OCI-LY3 (cell line): Measurements from ENCODE around the gene PCSK2.

Source experiments
- H2AFZ ChIP-seq: fragments of 200-600, 300-600 bp; shearing (Covaris generic); 2 replicates; pipeline ENCODE4 v1.6.0; 2014; ENCODE audit warnings: antibody characterized with exemption, low read depth, low read length
- H3K27ac ChIP-seq: fragments of 200-600, 300-600 bp; sonication (generic); 2 replicates; pipeline ENCODE4 v1.5.1; 2014; ENCODE audit warnings: mild to moderate bottlenecking, low read length, moderate library complexity, mixed read lengths
- H3K27me3 ChIP-seq: fragments of 200-600, 300-600 bp; sonication (generic); 2 replicates; pipeline ENCODE4 v1.6.1; 2014; ENCODE audit warnings: low read depth, low read length, mixed read lengths
- H3K36me3 ChIP-seq: fragments of 200-600, 300-600 bp; sonication (generic); replicated peaks from 2 replicates; pipeline ENCODE3; 2014; ENCODE audit warnings: low read depth, low read length, mixed read lengths
- H3K4me1 ChIP-seq: fragments of 300-600, 200-600 bp; sonication (generic); 2 replicates; pipeline ENCODE4 v1.6.1; 2014; ENCODE audit warnings: low read length, mixed read lengths
- H3K4me2 ChIP-seq: fragments of 200-600, 300-600 bp; sonication (generic); 2 replicates; pipeline ENCODE4 v1.6.1; 2014; ENCODE audit warnings: low read length, mixed read lengths
- H3K4me3 ChIP-seq: fragments of 300-600, 200-600 bp; sonication (generic); 2 replicates; pipeline ENCODE4 v1.5.1; 2014; ENCODE audit warnings: antibody characterized with exemption, mild to moderate bottlenecking, low read length, moderate library complexity
- H3K79me2 ChIP-seq: fragments of 300-600, 200-600 bp; shearing (Covaris generic); 2 replicates; pipeline ENCODE4 v1.6.1; 2014; ENCODE audit warnings: mild to moderate bottlenecking, low read length, mixed read lengths
- H3K9ac ChIP-seq: fragments of 300-600, 200-600 bp; shearing (Covaris generic); 2 replicates; pipeline ENCODE4 v1.6.0; 2014; ENCODE audit warnings: mild to moderate bottlenecking, low read length, moderate library complexity
- H3K9me3 ChIP-seq: fragments of 200-600, 300-600 bp; shearing (Covaris generic); 2 replicates; pipeline ENCODE4 v1.6.1; 2014; ENCODE audit warnings: low read length, mixed read lengths; ENCODE audit not compliant: insufficient read depth
- H4K20me1 ChIP-seq: fragments of 200-600, 300-600 bp; sonication (generic); 2 replicates; pipeline ENCODE4 v1.6.1; 2016; ENCODE audit warnings: low read length, mixed read lengths; ENCODE audit not compliant: insufficient read depth
- CTCF ChIP-seq: fragments of 200-600, 300-600 bp; sonication (generic); IDR thresholded peaks from 2 replicates; pipeline ENCODE4 v1.5.1; 2014; ENCODE audit warnings: antibody characterized with exemption, low read length, low read depth
- EZH2phosphoT487 ChIP-seq: fragments of 200-600 bp; shearing (Covaris generic); IDR thresholded peaks from 2 replicates; pipeline ENCODE4 v1.6.1; 2018; ENCODE audit warnings: antibody characterized with exemption, mixed run types, low read depth

Gene PCSK2

GRCh38 chr20:17438436-17439039 lies 211.7 kb downstream of the PCSK2 start:
- H4K20me1 ChIP-seq = no peaks in the 10 kb centered on the region
- H3K36me3 ChIP-seq = no peaks in the 10 kb centered on the region
- no peaks in the 10 kb centered on the region for H3K4me1 ChIP-seq
- H3K9me3 ChIP-seq = no peaks in the 10 kb centered on the region
- H3K9ac ChIP-seq = no peak overlapping the region
- no peak overlapping the region for H2AFZ ChIP-seq
- H3K4me3 ChIP-seq = no peak overlapping the region
- H3K79me2 ChIP-seq = no peaks in the 10 kb centered on the region
- peaks cover 49% of the 10 kb centered on the region for H3K27me3 ChIP-seq
- TF ChIP-seq CTCF = no peak
- no peak for TF ChIP-seq EZH2phosphoT487
- H3K27ac ChIP-seq = no peak overlapping the region
- no peak overlapping the region for H3K4me2 ChIP-seq

- no peak overlapping the region for H3K27ac ChIP-seq
- H3K4me2 ChIP-seq = no peak overlapping the region
- no peaks in the 10 kb centered on the region for H3K79me2 ChIP-seq
- H3K4me3 ChIP-seq = no peak overlapping the region
- no peaks in the 10 kb centered on the region for H3K9me3 ChIP-seq
- no peak for TF ChIP-seq CTCF
- no peak for TF ChIP-seq EZH2phosphoT487
- no peak overlapping the region for H3K9ac ChIP-seq
- H3K27me3 ChIP-seq = peaks cover 52% of the 10 kb centered on the region
- H3K4me1 ChIP-seq = no peaks in the 10 kb centered on the region
- H3K36me3 ChIP-seq = no peaks in the 10 kb centered on the region
- no peaks in the 10 kb centered on the region for H4K20me1 ChIP-seq
- no peak overlapping the region for H2AFZ ChIP-seq
Measured at GRCh38 chr20:17439616-17440296, 212.9 kb downstream of the PCSK2 start.

GRCh38 chr20:17441745-17442144 lies 214.9 kb downstream of the PCSK2 start:
- Histone ChIP-seq H3K9me3 (no peaks in the 10 kb centered on the region), H3K79me2 (no peaks in the 10 kb centered on the region), H3K27ac (no peak overlapping the region), H3K4me3 (no peak overlapping the region), H3K27me3 (peaks cover 62% of the 10 kb centered on the region), H3K4me1 (no peaks in the 10 kb centered on the region), H2AFZ (no peak overlapping the region), H3K36me3 (no peaks in the 10 kb centered on the region), H3K4me2 (no peak overlapping the region), H4K20me1 (no peaks in the 10 kb centered on the region), H3K9ac (no peak overlapping the region)
- TF ChIP-seq EZH2phosphoT487 (no peak), CTCF (no peak)

- H3K4me1 ChIP-seq = no peaks in the 10 kb centered on the region
- H3K36me3 ChIP-seq = no peaks in the 10 kb centered on the region
- no peak overlapping the region for H3K4me2 ChIP-seq
- no peaks in the 10 kb centered on the region for H3K9me3 ChIP-seq
- no peak overlapping the region for H3K27ac ChIP-seq
- no peak overlapping the region for H3K4me3 ChIP-seq
- no peak overlapping the region for H3K9ac ChIP-seq
- H3K79me2 ChIP-seq = no peaks in the 10 kb centered on the region
- no peak for TF ChIP-seq EZH2phosphoT487
- TF ChIP-seq CTCF = peak; percentile 59
- H3K27me3 ChIP-seq = peaks cover 62% of the 10 kb centered on the region
- H4K20me1 ChIP-seq = no peaks in the 10 kb centered on the region
- no peak overlapping the region for H2AFZ ChIP-seq
Measured at GRCh38 chr20:17442588-17442987, 215.7 kb downstream of the PCSK2 start.
